HG02884 (cell line): ENCODE results near the gene POM121.
"Not testable (repeated sequence)": the region's sequence is repeated elsewhere in the genome, so short reads cannot be mapped to it uniquely, and the experiment has no call there.

Source experiments
- ATAC-seq: cut with Tn5 transposase; IDR thresholded peaks from one replicate; pipeline ENCODE4 v1.9.1; 2021; ENCODE audit warnings: mild to moderate bottlenecking, moderate library complexity; ENCODE audit not compliant: unreplicated experiment

The POM121 gene

DNA sequence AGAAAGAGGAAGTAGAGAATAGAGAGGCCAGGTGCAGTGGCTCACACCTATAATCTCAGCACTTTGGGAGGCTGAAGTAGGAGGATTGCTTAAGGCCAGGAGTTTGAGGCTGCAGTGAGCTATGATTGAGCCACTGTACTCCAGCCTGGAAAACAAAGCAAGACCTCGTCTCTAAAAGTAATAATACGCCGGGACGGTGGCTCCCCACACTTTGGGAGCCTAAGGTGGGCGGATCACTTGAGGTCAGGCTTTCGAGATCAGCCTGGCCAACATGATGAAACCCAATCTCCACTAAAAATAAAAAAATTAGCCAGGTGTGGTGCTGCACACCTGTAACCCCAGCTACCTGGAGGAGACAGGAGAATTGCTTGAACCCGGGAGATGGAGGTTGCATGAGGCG is 70.6 kb downstream of the POM121 start:
- ATAC-seq: not testable (repeated sequence)

DNA sequence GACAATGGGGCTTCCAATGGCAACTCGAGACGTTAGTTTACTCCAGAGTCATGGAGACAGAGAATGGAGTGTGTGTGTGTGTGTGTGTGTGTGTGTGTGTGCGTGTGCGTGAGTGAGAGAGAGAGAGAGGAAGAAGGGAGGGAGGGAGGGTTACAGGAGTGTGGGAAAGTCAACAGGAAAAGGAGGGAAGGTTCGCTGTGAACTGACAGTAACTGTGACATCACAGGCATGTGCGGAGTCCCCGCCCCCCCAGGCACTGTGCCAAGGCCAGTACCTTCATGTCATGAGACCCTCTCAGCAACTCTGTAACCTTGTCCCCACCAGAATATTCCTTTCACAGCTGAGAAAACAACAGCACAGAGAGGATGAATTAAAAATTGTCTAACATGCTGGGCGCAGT is 72.6 kb downstream of the POM121 start:
- not testable (repeated sequence) for ATAC-seq

DNA sequence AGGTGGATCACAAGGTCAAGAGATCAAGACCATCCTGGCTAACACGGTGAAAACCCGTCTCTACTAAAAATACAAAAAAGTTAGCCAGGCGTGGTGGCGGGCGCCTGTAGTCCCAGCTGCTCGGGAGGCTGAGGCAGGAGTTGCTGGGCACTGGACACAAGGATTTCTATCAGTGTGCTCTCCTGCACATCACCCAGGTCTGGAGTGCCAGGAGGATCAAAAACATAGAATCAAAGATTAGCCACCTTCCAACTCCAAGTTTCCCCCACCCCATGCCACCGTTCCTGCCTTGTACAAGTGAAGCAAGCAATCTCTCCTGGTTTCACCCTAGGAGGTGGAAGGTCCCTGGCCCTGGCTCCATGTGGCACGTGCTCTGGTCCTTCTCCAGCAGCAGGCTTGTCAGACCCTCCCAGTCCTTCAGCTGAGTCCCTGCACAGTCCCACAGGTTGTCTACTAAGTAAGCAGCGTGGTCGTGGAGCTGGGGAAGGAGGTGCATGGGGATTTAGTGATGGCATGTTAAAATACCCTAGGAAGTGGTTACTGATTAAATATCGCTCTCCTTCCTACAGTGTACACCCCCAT is 73.1 kb downstream of the POM121 start:
- not testable (repeated sequence) for ATAC-seq
